Measurements from ENCODE around the gene TSPAN33.

Gene TSPAN33

GRCh38 chr7:129144095-129144833 is at the start of gene TSPAN33:
Gene TSPAN33, plus strand, starts transcription at chr7:129144707. Its CDS starts 274 bp downstream, at chr7:129144981.
- peak in 1 of 2 donors; percentile 21 for DNase-seq

GRCh38 chr7:129095258-129095657 is 49.2 kb upstream of the TSPAN33 start:
- DNase-seq, result no peak

- no peak for DNase-seq
These were observed 46.0 kb upstream of the TSPAN33 start for GRCh38 chr7:129098409-129099084.

DNA sequence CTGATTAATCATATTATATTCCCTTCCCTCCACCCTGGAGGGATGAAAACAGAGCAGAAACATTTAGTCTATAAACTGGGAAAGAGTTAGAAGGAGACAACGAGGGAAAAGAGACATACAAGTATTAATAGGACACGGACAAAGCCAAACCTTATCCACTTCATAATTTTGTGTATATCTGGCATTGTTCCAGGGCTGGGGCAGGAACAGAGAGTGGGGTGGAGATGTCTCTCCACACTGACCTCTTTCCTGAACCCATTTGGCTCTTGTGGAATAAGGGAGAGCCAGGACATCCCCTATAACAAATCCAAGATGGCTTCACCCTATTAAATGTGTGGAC is 43.7 kb upstream of the TSPAN33 start:
- no peak for DNase-seq

DNA sequence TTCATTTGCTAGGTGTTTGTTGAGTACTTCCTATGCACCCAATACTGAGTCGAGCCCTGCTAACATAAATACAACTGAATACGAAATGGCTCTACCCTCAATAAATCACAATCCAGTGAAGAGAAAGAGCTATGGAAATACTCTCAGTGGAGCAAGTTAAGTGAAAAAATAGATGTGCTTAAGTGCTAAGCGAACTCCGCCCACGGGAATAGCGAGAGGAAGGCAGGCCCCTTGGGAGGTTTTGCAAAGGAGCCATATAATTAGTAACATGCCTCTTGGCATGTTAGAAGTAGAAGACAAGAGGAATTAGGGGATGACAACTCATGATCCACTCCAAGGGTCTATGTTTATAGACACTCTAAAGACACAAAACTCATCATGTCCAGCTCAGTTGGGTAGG is 42.8 kb upstream of the TSPAN33 start:
- DNase-seq, result no peak

- DNase-seq, result no peak
These were observed 40.8 kb upstream of the TSPAN33 start for GRCh38 chr7:129103561-129104324.

DNA sequence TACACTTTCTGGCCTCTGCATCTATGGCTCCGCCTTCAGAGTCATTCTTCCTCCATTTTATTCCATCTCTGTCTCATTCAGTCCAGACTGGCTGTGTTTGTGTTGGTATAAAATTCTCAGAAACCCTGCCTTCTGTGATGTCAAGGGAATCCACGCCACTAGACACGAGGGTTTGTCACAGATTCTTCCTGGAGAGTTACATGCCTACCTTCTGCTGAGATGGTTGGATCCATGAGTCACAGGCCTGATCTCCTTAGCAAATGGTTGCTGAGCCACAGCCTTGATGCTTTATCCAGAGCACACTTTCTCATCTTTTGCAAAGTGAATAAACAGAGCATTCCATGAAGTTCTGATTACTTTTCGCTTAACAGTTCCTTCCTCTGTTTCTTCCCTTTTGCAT is 35.9 kb upstream of the TSPAN33 start:
- DNase-seq, result no peak

DNA sequence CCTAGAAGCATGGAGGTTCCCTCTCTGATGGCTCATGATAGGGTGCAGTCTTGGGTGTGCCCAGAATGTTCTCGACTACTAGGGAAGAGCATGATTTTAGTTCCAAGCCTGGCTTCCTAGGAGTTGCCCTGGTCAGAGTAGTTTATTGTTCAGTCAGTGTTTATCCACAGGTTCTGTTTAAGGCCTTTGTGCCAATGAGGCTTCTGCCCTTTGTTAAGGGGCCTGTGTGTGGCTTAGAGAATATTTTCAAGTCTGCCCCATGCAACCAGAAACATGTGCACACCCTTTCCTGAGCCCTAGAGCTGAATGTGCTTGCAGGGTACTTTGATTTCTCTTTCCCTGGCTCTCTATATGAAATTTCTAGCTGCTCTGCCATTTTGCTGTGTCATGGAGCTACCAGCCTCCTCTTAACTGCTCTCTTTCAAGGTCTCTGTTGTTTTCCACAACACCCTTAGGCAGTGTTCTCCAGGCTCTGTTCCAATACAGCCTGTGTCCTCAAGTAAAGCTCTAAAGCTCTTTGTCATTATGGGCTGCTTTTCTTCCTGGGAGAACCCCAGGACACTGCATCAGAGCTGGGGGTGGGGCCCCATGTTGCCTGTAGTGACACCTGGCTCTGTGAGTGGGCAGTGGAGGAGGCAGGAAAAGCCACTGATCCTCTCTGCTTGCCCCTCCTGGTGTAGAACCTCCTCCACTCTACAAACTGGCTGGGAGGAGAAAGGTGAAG is 34.1 kb upstream of the TSPAN33 start:
- DNase-seq, result peak in 1 of 2 donors; percentile 18

DNA sequence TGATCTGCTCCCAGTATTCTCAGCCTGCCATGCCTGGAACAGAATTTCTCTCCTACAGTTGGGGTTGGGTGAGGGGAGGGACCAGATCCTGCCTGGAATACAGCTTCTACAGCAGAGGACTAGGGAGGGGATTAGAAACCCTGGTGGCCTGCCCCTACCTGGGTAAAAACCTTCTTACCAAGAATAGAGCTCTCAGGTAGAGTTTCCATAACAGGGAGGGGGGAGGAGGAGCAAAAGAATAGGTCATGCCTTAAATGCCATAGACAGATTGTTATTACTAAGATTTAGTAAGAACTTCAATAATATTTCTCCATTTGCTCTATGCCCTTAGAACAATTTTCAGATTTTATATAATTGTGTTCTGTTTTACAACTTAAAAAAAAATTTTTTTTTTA is 33.5 kb upstream of the TSPAN33 start:
- DNase-seq, result no peak

DNA sequence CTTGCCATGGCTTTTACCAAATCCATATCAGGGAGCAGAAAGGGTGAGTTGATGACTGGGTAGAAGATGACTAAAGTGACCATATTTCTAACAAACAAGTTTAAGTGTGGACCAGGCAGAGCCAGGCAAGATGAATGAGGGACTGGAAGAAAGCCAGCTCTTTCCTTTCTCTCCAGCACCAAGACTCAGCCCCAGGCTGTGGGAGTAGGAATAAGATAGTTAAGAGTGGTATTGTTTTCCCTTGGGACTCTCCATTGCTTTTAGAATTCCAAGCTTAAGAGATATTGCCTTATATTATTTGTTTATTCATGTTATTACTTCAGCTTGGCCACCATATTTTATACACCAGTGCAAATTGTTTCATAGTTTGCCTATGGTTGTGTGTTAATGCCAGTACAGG is 28.8 kb upstream of the TSPAN33 start:
- no peak for DNase-seq

- DNase-seq, result no peak
These were observed 26.3 kb upstream of the TSPAN33 start for GRCh38 chr7:129118182-129118581.

DNA sequence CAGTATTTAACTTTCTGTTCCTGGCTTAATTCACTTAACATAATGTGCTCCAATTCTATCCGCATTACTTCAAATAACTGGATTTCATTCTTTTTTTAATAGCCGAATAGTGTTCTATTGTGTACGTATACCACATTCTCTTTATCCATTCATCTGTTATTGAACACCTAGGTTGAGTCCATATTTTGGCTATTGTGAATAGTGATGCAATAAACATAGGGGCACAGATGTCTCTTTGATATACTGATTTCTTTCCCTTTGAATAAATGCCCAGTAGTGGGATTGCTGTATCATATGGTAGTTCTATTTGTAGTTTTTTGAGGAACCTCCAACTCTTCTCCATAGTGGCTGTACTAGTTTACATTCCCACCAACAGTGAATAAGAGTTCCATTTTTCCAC is 25.5 kb upstream of the TSPAN33 start:
- no peak for DNase-seq

DNA sequence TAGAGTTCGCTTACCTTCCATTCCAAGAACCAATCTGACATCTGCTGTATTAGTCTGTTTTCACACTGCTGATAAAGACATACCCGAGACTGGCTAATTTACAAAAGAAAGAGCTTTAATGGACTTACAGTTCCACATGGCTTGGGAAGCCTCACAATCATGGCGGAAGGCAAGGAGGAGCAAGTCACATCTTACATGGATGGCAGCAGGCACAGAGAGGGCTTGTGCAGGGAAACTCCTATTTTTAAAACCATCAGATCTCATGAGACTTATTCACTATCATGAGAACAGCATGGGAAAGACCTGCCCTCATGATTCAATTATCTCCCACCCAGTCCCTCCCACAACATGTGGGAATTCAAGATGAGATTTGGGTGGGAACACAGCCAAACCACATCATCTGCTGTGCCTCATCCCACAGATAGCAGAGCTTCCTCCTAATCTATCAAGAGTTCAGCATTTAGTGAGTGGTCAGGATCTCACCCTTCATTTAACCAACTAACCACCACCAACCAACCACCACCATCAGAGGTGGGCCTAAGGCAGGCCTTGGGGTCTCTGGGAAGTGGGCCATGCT is 22.9 kb upstream of the TSPAN33 start:
- peak in 1 of 2 donors; percentile 13 for DNase-seq

- no peak for DNase-seq
These were observed 22.3 kb upstream of the TSPAN33 start for GRCh38 chr7:129122078-129122750.

DNA sequence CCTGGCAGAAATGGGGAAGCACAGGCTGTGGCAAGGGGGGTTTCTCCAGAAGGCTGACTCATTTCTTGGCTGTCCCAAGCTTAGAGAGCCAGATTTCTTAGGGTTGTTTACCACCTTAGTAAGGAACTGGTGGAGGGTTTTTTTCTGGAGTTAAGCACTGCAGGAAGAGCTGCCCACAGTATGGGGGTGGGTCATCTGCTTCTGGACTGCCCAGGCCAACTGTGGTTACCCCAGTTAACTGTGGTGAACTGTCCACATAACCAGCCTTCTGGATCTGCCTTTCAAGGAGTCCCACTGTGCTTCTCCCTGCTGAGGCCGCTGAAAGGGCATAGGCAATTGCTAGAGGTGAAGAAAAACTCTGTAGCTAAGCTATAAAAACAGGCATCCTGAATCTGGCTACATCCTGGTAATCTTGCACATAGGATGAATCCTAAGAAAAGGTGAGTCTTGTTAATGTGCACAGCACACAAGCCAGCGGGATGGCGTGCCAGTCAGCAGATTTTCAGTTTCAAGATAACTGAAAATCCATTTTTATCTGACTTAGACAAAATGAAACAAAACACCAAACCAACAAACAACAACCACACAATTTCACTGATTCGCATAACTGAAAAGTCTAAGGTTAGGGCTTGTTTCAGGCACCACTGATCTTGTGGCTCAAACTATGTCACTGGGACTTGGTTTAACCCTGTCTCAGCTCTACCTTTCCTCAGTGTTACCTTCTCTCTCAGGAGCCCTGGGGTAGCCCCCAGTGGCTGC is 21.6 kb upstream of the TSPAN33 start:
- peak; percentile 51 to 96 for DNase-seq

DNA sequence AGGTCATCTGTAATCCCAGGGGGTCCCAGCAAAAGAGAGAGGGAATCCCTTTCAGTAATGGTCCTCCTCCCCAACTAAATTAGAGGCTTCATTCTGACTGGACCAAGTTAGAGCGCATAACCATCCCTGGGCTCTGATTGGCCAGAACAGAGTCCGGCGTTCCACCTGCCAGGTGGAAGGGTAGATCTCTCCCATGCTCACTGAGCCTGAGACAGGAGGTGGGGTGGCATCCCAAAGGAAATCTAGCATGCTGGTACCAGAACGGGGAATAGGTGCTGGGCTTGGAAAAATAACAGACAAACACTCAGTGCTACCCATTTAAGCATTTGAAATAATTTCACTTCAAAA is 21.0 kb upstream of the TSPAN33 start:
- DNase-seq, result no peak

GRCh38 chr7:129126314-129126713 is 18.2 kb upstream of the TSPAN33 start:
- no peak for DNase-seq

- no peak for DNase-seq
These were observed 17.4 kb upstream of the TSPAN33 start for GRCh38 chr7:129127154-129127553.

GRCh38 chr7:129127601-129128000 is 16.9 kb upstream of the TSPAN33 start:
- DNase-seq, result no peak

GRCh38 chr7:129134356-129134987 is 10.0 kb upstream of the TSPAN33 start:
- DNase-seq, result peak in 1 of 2 donors; percentile 32
